HL-60 (cell line): Measurements from ENCODE around the gene OCEL1.

Experiments used
- POLR2AphosphoS5 ChIP-seq: IDR thresholded peaks from 2 replicates; pipeline ENCODE4 v1.6.1; 2012; ENCODE audit warnings: low read depth
- TF ChIP-seq, protein P1 (sequence below): IDR thresholded peaks from one replicate; pipeline ENCODE4 v1.5.1; 2011; ENCODE audit warnings: low read length, control low read depth, inconsistent platforms; ENCODE audit not compliant: insufficient read depth

DNA sequence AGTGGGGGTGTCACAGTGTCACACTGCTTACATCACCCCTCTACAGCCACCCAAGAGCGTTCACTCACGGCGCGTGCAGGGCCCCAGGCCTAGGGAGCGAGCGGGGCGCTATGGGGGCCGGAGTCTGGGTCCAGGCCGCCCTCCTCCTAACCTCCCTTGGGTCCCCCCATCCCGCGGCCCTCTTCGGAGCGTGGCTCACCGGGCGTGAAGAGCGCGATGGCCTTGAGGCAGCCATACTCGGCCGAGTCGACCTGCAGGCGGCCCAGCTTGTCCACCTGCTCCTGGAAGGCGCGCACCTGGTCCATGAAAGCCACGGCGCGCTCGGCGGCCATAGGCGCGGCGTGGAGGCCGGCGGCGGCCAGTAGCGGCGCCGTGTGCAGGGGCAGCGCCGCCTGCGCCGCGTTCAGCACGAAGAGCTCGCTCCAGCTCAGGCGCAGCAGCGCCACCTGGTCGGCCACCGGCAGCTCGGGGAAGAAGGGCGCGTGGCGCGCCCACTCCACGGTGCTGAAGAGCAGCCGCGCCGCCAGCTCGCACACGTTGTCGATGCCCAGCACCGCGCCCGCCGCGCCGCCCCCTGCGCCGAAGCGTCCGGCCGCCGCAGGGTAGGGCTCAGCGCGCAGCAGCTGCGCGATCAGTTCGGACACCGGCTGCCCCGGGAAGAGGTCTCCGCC lies 9.4 kb downstream of the OCEL1 start:
- TF ChIP-seq, protein P1, sequence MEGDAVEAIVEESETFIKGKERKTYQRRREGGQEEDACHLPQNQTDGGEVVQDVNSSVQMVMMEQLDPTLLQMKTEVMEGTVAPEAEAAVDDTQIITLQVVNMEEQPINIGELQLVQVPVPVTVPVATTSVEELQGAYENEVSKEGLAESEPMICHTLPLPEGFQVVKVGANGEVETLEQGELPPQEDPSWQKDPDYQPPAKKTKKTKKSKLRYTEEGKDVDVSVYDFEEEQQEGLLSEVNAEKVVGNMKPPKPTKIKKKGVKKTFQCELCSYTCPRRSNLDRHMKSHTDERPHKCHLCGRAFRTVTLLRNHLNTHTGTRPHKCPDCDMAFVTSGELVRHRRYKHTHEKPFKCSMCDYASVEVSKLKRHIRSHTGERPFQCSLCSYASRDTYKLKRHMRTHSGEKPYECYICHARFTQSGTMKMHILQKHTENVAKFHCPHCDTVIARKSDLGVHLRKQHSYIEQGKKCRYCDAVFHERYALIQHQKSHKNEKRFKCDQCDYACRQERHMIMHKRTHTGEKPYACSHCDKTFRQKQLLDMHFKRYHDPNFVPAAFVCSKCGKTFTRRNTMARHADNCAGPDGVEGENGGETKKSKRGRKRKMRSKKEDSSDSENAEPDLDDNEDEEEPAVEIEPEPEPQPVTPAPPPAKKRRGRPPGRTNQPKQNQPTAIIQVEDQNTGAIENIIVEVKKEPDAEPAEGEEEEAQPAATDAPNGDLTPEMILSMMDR: peak; percentile 28
- no peak for TF ChIP-seq POLR2AphosphoS5
